HFFc6 (cell line): ENCODE data around the gene SGIP1. TPM values are rescaled to one million over a fixed set of nuclear protein-coding genes. Genes with fewer than 3 reads are reported as not detected.

ENCODE experiments used
- DNase-seq: peaks from one replicate; pipeline ENCODE4 v3.0.0-alpha.2; 2018
- H3K27ac Mint-ChIP-seq: 2 replicates; pipeline ENCODE4 v1.8.0; 2020; ENCODE audit warnings: mild to moderate bottlenecking, mixed read lengths
- H3K27me3 Mint-ChIP-seq: 2 replicates; pipeline ENCODE4 v1.8.0; 2021; ENCODE audit warnings: mild to moderate bottlenecking, moderate library complexity, mixed read lengths; ENCODE audit not compliant: insufficient read depth
- H3K36me3 Mint-ChIP-seq: 2 replicates; pipeline ENCODE4 v1.8.0; 2021; ENCODE audit warnings: low read depth, mixed read lengths
- H3K4me1 Mint-ChIP-seq: 2 replicates; pipeline ENCODE4 v1.8.0; 2020; ENCODE audit warnings: low read depth, mixed read lengths
- H3K4me3 Mint-ChIP-seq: 2 replicates; pipeline ENCODE4 v1.8.0; 2020; ENCODE audit warnings: mild to moderate bottlenecking, moderate library complexity, mixed read lengths
- H3K9me3 Mint-ChIP-seq: 2 replicates; pipeline ENCODE4 v1.8.0; 2020; ENCODE audit warnings: mild to moderate bottlenecking, mixed read lengths
- total RNA-seq, 6 experiments: library from RNA; stranded (reverse); fragmentation: NEBNext Ultra II Directional; extraction: Animal tissue kit (Norgen Biotek cat#: 25700); gene quantifications; 2 replicates in 1 of 6; 3 replicates in 5 of 6; pipeline ENCODE4 v1.2.3, GENCODE V29; 2021
- TF ChIP-seq, protein P1 (sequence below): fragments of 200-600 bp; sonication (generic); IDR thresholded peaks from 2 replicates; pipeline ENCODE4 v1.5.0; 2021; ENCODE audit warnings: antibody characterized with exemption, mild to moderate bottlenecking

The SGIP1 gene
- total RNA-seq, 6 experiments from 2014 or later, result 53.3 to 72.0 (median 57.9) TPM

DNA sequence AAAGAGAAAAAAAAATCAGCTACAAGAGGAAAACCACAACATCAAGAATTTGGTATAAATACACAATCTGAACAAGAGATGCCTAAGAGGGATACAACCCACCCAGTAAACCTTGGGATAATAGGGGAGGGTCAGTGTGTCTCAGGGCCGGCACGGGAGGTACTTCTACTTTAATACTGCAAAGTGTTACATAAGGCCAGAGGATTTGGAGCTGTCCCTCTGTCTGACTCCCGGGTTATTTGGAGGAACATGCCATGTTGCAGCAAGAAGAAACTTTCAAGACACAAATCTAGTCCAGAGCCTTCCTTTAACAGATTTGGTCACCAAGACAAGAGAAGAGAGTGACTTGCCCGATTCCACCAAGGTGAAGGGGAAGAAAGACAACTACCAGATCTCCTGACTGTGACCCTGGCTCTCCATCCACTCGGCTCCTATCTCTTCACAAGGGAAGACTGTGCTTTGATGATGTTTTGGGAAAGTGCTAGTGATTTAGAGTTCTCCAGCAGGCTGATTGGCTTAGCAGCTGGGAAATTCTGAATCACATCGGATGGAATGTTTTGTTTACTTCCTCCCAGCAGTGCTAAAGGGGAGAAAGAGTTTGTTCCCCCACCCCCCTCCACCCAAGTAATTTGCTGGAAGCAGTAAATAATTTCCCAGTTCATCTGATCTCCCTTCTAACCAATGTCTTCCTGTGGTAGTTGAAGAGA is 29.3 kb downstream of the SGIP1 start:
- Mint-ChIP-seq H3K4me1 (peaks cover 91% of the 10 kb centered on the region), H3K27ac (peak overlapping the region; percentile 99), H3K27me3 (peaks cover 13% of the 10 kb centered on the region), H3K4me3 (peak overlapping the region; percentile 89), H3K9me3 (peaks cover 16% of the 10 kb centered on the region), H3K36me3 (peaks cover 45% of the 10 kb centered on the region)
- DNase-seq, result peak; percentile 90
- TF ChIP-seq, protein P1, sequence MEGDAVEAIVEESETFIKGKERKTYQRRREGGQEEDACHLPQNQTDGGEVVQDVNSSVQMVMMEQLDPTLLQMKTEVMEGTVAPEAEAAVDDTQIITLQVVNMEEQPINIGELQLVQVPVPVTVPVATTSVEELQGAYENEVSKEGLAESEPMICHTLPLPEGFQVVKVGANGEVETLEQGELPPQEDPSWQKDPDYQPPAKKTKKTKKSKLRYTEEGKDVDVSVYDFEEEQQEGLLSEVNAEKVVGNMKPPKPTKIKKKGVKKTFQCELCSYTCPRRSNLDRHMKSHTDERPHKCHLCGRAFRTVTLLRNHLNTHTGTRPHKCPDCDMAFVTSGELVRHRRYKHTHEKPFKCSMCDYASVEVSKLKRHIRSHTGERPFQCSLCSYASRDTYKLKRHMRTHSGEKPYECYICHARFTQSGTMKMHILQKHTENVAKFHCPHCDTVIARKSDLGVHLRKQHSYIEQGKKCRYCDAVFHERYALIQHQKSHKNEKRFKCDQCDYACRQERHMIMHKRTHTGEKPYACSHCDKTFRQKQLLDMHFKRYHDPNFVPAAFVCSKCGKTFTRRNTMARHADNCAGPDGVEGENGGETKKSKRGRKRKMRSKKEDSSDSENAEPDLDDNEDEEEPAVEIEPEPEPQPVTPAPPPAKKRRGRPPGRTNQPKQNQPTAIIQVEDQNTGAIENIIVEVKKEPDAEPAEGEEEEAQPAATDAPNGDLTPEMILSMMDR, result no peak

DNA sequence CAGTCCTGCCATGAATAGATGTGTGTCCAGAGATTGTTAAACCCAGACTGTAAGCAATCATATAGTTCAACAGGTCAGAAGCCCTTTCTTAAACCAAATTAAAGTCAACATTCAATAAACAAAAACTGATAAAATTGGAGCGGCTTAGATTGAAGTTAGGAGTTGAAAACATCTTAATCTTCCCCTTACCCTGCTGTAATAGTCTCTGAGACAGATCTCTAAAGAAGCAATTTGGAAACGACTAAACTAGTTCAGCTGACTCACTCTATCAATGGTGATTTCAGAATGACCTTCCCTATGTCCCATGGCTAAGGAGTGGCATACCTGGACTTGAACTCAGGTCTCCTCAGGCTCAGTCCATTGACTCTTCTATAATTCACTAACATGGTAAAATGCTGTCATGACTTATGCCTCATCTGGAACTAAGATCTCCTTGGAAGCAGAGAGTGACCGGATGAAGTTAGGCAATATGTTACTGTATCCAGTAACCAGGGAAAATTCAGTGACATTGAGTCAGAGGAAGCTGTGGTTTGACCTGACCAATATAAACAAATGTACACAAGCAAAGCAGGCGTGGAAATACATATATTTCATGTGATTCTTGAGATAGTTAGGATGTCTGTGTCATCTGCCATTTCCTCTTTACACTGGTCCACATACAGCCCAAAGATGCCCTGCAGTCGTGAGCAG is 30.1 kb downstream of the SGIP1 start:
- Mint-ChIP-seq H3K9me3 (peaks cover 16% of the 10 kb centered on the region), H3K27ac (peak overlapping the region; percentile 99), H3K36me3 (peaks cover 47% of the 10 kb centered on the region), H3K27me3 (peaks cover 13% of the 10 kb centered on the region), H3K4me1 (peaks cover 94% of the 10 kb centered on the region), H3K4me3 (peak overlapping the region; percentile 89)
- DNase-seq, result peak; percentile 100
- TF ChIP-seq, protein P1, result no peak

DNA sequence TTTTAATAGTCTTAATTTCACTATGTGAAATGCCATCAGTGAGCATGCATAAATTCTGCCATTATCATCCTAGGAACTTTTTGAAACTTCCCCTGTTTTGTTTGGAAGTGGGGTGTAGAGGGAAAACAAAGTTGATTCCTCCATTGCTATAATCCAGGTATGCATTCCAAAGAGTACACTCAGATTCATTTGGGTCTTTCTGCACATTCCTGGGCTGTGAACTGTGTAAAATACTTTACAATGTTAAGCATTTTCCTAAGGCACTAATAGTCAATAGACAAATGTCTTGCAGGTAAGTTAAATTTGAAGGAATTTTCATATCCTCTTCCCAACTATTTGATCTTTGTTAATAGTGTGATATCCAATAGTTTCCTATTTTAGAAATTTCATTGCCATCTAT is 36.2 kb downstream of the SGIP1 start:
- H3K27me3 Mint-ChIP-seq, result peaks cover 4% of the 10 kb centered on the region; the same call in 1 of the 2 replicates
- peaks cover 16% of the 10 kb centered on the region for H3K9me3 Mint-ChIP-seq
- peaks cover 84% of the 10 kb centered on the region for H3K4me1 Mint-ChIP-seq
- DNase-seq, result no peak
- peak overlapping the region; percentile 82 for H3K27ac Mint-ChIP-seq
- H3K36me3 Mint-ChIP-seq, result peaks cover 42% of the 10 kb centered on the region
- TF ChIP-seq, protein P1, result no peak
- 0 out of 2 replicates have a peak overlapping the region, but pooled peaks have one; percentile 41 for H3K4me3 Mint-ChIP-seq

DNA sequence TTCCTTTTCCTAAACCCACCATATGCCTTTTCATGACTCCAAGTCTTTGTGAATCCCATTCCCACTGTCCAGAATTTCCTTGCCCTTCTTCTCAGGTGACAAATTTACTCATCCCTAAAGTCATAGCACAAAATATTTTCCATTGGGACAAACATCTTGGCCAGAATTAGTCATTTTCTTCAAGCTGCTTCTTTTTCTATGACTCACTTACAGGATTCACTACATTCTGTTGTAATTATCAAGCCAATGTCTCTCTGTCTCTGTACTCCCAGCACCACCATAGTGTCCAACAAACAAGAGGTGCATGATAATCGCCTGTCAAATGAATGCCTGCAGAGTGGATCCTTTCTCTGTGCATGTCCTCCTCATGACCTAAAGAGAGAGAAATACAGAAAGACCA is 37.8 kb downstream of the SGIP1 start:
- peaks cover 2% of the 10 kb centered on the region; the same call in 1 of the 2 replicates for H3K27me3 Mint-ChIP-seq
- peaks cover 14% of the 10 kb centered on the region for H3K9me3 Mint-ChIP-seq
- TF ChIP-seq, protein P1, result no peak
- DNase-seq, result peak; percentile 79
- H3K4me3 Mint-ChIP-seq, result peak overlapping the region; percentile 44
- peaks cover 29% of the 10 kb centered on the region for H3K36me3 Mint-ChIP-seq
- peaks cover 88% of the 10 kb centered on the region for H3K4me1 Mint-ChIP-seq
- peak overlapping the region; percentile 82 for H3K27ac Mint-ChIP-seq

DNA sequence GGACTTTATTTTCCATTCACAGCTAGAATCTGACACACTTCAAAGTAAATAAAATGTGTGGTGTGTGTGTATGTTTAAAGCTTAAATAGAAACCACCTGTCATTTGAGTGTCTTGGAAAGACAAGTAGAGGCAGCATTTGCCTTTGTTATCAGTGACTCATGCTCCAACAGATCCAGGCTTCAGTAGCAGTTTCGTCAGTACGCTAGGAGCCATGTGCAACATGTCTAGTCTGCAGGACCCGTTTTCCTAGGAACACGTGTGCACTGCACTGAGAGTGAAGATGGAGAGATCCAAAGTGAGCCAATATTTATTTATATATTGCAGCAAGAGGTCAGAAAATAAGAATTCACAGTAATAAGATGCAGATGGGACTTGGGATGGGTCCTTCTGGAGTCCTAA is 41.8 kb downstream of the SGIP1 start:
- DNase-seq, result peak; percentile 34
- TF ChIP-seq, protein P1, result no peak
- Mint-ChIP-seq H3K36me3 (peaks cover 18% of the 10 kb centered on the region), H3K9me3 (no peaks in the 10 kb centered on the region), H3K27ac (peak overlapping the region; percentile 73), H3K27me3 (peaks cover 2% of the 10 kb centered on the region), H3K4me1 (peaks cover 83% of the 10 kb centered on the region), H3K4me3 (peak overlapping the region; percentile 60)
